DOHH2 (cell line): ENCODE data around the gene PALM.
"Not testable (repeated sequence)": the region's sequence is repeated elsewhere in the genome, so short reads cannot be mapped to it uniquely, and the experiment has no call there.

ENCODE experiments used
- CTCF ChIP-seq: fragments of 200-600 bp; sonication (generic); IDR thresholded peaks from one replicate; pipeline ENCODE4 v1.5.1; 2014; ENCODE audit warnings: antibody characterized with exemption, mild to moderate bottlenecking, low read depth, low read length; ENCODE audit not compliant: poor library complexity, severe bottlenecking
- EZH2phosphoT487 ChIP-seq: fragments of 200-600 bp; sonication (generic); IDR thresholded peaks from 2 replicates; pipeline ENCODE4 v1.6.1; 2017; ENCODE audit warnings: borderline replicate concordance, mild to moderate bottlenecking, antibody characterized with exemption, low read length, moderate library complexity, mixed read lengths

GRCh38 chr19:668675-669434 is 39.9 kb upstream of the PALM start:
- not testable (repeated sequence) for TF ChIP-seq CTCF, EZH2phosphoT487
